ENCODE data around the gene ZNF398.
A peak's percentile ranks its signal among the peaks of the same experiment; 100 is the strongest.

ZNF398 gene

DNA sequence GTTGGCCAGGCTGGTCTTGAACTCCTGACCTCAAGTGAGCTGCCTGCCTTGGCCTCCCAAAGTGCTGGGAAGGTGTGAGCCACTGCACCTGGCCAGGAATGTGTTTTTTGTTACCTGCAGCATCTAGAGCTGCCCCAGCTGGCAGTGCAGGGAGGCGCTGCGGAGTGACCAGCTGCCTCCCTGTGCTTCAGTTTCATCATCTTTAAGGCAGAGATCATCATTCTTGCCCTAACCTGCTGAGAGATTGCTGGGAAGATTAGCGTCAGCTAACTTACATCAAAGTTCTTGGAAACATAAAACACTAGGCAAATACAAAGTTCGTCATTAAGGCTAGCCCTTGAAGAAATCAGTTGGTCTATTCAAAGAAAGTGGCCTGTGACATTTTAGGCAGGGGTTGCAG lies 50.4 kb downstream of the ZNF398 start:
- Mint-ChIP-seq H3K4me3 (peak overlapping the region; percentile 94), H3K27ac (no peak overlapping the region), H3K36me3 (ENCODE audit: low read depth) (peaks cover 49% of the 10 kb centered on the region), H3K9me3 (no peaks in the 10 kb centered on the region), H3K27me3 (no peaks in the 10 kb centered on the region), H3K4me1 (peaks cover 37% of the 10 kb centered on the region)
- ATAC-seq (no peak), DNase-seq (no peak)

DNA sequence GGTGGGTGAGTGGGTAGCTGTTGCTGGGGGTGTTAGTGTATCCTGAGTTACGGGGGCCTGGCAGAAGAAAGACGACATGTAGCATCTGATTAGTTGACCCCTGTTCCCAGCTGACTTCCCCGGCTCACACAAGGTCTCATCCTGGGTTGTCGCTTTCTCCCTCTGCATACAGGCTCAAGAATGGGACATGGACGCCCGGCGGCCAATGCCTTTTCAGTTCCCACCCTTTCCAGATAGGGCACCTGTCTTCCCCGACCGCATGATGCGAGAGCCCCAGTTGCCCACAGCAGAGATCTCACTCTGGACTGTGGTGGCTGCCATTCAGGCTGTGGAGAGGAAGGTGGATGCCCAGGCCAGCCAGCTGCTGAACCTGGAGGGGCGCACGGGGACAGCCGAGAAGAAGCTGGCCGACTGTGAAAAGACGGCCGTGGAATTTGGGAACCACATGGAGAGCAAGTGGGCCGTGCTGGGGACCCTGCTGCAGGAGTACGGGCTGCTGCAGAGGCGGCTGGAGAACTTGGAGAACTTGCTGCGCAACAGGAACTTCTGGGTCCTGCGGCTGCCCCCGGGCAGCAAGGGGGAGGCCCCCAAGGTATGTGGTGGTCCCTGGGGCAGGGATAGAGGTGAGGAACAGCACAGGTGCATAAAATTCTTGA lies 51.0 kb downstream of the ZNF398 start:
- no peak overlapping the region for H3K27ac Mint-ChIP-seq
- ATAC-seq (no peak), DNase-seq (no peak)
- peaks cover 38% of the 10 kb centered on the region for H3K4me1 Mint-ChIP-seq
- peaks cover 54% of the 10 kb centered on the region for H3K36me3 Mint-ChIP-seq (ENCODE audit: low read depth)
- H3K4me3 Mint-ChIP-seq, result no peak overlapping the region
- H3K9me3 Mint-ChIP-seq, result no peaks in the 10 kb centered on the region
- H3K27me3 Mint-ChIP-seq, result no peaks in the 10 kb centered on the region

DNA sequence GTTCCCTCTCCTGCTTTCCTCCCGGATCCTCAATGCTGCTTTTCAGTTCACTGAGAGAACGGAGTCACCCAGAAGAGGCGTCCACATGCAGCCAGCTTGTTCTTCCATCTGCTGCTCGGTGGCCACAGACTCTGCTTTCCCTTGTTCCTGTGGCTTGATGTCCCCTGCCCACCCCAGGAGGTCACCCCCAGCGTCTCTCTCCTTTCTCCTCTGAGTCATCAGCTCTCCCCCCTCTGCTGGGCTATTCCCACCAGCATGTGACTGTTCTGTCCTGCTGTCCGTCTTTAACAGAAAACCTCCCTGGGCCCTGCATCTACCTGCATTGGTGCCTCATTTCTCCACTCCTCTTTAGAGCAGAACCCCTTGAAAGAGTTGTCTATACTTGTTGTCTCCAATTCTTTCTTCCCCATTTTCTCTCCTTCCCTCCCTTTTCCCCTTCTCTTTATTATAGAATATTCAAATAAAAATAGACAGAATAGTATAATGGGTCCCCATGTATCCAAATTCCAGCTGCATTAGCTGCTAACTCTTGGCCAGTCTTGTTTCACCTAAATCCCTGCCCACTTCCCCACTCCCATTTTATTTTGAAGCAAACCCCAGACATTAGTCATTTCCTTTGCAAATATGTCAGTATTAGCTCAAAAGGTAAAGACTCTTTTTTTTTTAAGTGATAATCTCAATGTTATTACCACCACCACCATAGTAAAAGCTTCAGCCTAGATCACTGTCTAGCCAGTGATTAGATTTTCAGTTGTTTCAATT lies 52.2 kb downstream of the ZNF398 start:
- Mint-ChIP-seq H3K27me3 (no peaks in the 10 kb centered on the region), H3K4me3 (no peak overlapping the region), H3K9me3 (no peaks in the 10 kb centered on the region), H3K27ac (no peak overlapping the region), H3K4me1 (peaks cover 42% of the 10 kb centered on the region), H3K36me3 (ENCODE audit: low read depth) (peaks cover 63% of the 10 kb centered on the region)
- DNase-seq, result no peak
- no peak for ATAC-seq

DNA sequence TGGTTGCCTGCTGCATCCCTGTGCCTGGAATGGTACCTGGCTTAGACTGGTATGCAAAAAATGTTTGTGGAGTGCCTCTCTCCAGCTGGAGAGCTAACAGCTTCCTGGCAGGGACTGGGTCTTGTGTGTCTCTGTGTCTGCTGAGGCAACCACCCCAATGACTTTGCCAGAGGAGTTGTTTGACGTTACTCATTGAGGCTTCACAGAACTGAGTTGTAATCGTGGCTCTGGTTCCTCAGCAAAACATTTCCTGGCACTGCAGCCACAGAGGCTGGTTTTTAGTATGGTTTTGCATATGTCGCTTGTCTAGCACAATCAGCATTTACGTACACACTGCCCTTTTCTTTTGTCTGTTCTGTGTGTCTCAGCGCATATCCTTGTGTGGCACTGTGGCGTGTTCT lies 55.6 kb downstream of the ZNF398 start:
- Mint-ChIP-seq H3K9me3 (no peaks in the 10 kb centered on the region), H3K4me1 (peaks cover 26% of the 10 kb centered on the region)
- peak; percentile 60 for ATAC-seq

DNA sequence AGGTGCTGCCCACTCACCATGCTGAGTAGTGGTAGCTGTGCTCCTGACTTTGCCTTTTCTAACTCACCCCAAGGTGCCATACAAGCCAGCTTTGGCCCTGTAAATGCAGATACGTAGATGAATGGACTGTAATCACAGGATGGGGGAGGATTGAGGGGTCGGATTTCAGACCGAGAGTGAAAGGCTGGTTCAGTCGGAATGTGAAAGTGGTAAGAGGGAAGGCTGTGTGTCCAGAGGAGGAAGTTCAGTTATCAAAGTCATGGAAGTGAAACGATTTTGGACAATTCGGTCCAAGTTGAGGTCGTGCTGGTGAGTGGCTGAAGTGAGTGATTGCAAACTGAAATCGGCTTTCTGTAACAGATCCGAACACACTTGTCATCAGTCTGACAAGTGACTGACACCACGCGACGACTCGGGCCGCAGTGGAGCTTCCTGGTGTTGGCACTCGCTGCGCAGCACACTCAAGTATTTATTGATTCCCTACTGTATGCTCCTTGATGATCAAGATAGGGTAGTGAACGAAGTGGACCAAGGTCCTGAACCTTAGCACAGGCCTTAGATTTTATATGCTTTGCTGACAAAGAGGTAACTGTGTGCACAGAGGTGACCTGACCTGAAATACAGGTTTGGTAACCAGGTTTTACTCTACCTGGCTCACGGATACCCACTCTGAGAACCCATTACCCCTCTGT lies 58.6 kb downstream of the ZNF398 start:
- Mint-ChIP-seq H3K4me3 (no peak overlapping the region), H3K9me3 (no peaks in the 10 kb centered on the region), H3K27ac (no peak overlapping the region), H3K27me3 (no peaks in the 10 kb centered on the region), H3K4me1 (peaks cover 29% of the 10 kb centered on the region), H3K36me3 (ENCODE audit: low read depth) (peaks cover 71% of the 10 kb centered on the region)
- ATAC-seq (no peak), DNase-seq (no peak)

More for the DNA sequence above, 55.6 kb downstream of the ZNF398 start:
- Mint-ChIP-seq H3K27ac (no peak overlapping the region), H3K36me3 (ENCODE audit: low read depth) (peaks cover 74% of the 10 kb centered on the region), H3K27me3 (no peaks in the 10 kb centered on the region), H3K4me3 (no peak overlapping the region)
- no peak for DNase-seq

DNA sequence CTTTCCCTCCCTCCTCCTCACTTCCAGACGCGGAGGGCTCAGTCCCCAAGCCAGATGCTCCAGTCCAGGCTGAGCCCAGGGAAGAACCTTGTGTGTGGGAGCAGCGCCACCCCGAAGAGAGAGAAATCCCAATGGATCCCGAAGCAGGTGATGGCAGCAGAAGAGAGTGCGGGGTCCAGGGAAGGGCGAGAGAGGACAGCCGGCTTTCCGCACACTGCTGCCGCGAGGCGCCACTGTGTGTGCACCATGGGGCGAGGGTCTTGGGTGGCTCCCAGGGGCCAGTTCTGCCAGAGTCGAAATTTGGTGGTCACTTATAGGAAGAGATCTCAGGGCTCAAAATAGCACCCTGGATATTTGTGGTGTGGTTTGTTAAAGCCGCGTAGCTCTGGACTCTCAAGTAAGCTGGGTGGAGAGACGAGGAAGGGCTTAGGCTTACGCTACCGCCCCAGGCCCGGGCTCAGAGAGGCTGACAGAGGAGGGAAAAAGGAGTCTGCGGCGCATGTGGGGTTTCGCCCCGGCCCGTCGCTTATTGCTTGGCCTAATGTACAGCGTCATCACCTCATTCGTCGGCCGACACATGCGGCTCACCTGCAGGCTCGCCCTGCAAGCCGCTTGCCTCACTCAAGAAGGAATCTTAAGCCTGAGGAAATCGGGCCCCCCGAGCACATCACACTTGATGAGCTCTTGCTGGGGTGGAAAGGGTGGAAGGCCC lies 60.2 kb downstream of the ZNF398 start:
- Mint-ChIP-seq H3K9me3 (no peaks in the 10 kb centered on the region), H3K4me1 (peaks cover 28% of the 10 kb centered on the region), H3K27ac (no peak overlapping the region), H3K36me3 (ENCODE audit: low read depth) (peaks cover 71% of the 10 kb centered on the region), H3K4me3 (no peak overlapping the region), H3K27me3 (no peaks in the 10 kb centered on the region)
- ATAC-seq, result no peak
- no peak for DNase-seq

DNA sequence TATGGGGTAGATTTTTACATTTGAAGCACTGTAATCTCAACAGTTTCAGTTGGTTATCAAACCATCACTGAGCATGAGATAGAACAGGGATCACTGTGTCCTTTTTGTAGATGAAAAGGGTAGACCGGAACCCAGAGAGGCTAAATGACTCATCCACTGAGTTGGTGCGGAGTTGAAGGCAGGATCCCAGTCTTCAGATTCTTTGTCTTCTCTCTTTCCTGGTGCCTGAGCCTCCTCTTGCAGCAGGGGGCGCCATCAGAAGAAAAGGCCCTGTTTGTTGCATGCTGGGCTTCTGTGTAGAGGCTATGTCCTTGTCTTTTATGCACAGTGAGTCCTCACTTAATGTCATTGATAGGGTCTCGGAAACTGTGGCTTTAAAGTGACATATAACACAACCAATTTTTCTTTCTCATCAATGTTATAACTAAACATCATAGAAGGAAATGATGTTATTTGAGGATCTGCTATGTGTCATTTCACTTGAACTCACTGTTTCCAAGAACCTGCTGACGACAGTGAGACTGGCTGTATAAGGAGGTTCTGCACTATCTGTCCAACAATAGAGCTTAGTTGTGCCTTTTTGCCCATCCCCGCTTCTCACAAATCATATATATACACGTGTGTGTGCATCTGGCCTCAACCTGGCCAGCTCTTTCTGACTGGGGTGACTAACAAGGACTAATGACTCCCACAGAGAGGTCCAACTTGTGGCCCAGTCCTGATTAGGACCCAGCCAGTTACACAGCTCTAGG lies 62.4 kb downstream of the ZNF398 start:
- H3K27ac Mint-ChIP-seq, result peak overlapping the region; percentile 90
- peaks cover 65% of the 10 kb centered on the region for H3K36me3 Mint-ChIP-seq (ENCODE audit: low read depth)
- no peaks in the 10 kb centered on the region for H3K9me3 Mint-ChIP-seq
- peak; percentile 83 for DNase-seq
- peak; percentile 90 for ATAC-seq
- H3K27me3 Mint-ChIP-seq, result no peaks in the 10 kb centered on the region
- H3K4me3 Mint-ChIP-seq, result peak overlapping the region; percentile 19
- peaks cover 22% of the 10 kb centered on the region for H3K4me1 Mint-ChIP-seq

DNA sequence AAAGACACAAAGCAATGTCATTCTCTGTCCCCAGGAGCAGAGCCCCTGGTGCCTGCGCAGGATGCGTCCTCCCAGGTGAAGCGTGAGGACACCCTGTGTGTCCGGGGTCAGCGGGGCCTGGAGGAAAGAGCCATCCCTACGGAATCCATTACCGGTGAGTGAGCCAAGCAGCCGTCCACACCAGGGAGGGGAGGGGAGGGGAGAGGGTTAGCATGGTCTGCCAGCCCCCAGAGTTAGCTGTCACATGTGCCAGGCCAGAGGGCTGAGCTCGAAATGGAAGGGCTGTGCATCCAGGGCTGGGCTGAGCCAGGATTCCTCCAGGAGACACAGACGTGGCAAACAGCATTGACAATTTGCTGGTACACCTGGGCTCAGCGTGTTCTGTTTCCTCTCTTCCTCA lies 63.3 kb downstream of the ZNF398 start:
- Mint-ChIP-seq H3K9me3 (no peaks in the 10 kb centered on the region), H3K27me3 (no peaks in the 10 kb centered on the region), H3K4me3 (no peak overlapping the region), H3K4me1 (peaks cover 22% of the 10 kb centered on the region), H3K27ac (peak overlapping the region; percentile 90), H3K36me3 (ENCODE audit: low read depth) (peaks cover 66% of the 10 kb centered on the region)
- DNase-seq (no peak), ATAC-seq (no peak)

DNA sequence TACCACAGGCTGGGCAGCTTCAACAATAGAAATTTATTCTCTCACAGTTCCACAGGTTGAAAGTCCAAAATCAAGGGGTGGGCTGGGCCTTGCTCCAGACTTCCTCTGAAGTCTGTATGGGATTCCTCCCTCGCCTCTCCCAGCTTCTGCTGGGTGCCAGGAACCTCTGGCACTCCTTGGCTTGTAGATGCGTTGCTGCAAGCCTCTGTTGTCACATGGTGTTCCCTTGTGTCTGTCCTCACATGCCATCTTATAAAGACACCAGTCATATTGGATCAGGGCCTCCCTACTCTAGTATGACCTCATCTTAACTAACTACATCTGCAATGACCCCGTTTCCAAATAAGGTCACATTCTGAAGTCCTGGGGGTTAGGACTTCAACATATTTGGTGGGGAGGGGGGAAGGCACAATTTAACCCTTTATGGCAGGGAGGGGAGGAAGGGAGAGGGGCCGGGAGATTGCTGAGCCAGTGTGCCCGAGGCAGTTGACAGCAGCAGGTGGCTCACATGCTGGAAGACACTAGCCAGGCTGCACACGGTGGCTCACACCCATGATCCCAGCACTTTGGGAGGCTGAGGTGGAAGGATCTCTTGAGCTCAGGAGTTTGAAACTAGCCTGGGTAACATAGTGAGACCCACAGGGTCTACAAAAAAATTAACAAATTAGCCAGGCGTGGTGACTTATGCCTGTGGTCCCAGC lies 66.9 kb downstream of the ZNF398 start:
- H3K4me1 Mint-ChIP-seq, result peaks cover 17% of the 10 kb centered on the region
- H3K9me3 Mint-ChIP-seq, result no peaks in the 10 kb centered on the region
- no peaks in the 10 kb centered on the region for H3K27me3 Mint-ChIP-seq
- ATAC-seq (no peak), DNase-seq (no peak)
- no peak overlapping the region for H3K4me3 Mint-ChIP-seq
- H3K36me3 Mint-ChIP-seq (ENCODE audit: low read depth), result peaks cover 65% of the 10 kb centered on the region
- no peak overlapping the region for H3K27ac Mint-ChIP-seq

DNA sequence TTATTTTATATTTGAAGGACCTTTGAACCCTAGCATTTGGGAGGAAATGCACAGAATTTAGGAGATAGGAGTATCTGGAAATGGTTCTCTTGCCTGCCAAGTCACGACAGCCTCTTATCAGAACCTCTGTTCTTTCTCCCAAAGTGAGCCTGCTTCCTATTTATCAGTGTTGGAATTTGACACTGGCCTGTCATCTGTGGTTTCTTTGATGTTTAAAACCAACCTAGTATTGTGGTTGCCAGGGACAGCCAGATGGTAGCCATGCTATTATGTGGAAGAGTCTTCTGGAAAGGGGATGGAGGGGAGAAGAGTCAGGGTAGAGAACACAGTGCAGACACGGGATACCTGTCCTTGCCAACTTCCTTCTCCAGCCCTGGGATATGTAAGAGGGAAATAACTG lies 69.1 kb downstream of the ZNF398 start:
- ATAC-seq (no peak), DNase-seq (no peak)
- Mint-ChIP-seq H3K36me3 (ENCODE audit: low read depth) (peaks cover 62% of the 10 kb centered on the region), H3K4me3 (no peak overlapping the region), H3K27ac (no peak overlapping the region), H3K4me1 (no peaks in the 10 kb centered on the region), H3K9me3 (no peaks in the 10 kb centered on the region), H3K27me3 (no peaks in the 10 kb centered on the region)

DNA sequence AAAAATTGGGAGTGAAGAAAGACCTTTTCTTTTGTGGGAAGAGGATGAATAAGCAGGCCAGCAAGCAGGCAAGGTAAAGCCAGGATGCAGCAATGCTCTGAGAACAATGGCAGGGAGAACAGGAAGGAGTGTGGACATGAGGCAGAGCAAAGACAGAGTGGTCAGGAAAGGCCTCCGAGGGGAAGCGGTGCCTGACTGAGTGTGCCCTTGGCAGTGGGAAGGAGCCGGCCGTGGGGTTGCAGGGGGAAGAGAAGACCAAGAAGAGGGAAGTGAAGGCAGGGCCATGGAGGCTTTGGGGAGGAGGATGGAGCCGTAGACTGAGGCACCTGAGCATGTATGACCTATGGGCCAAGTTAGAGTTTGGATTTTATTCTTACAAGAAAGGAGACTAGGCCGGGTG lies 70.3 kb downstream of the ZNF398 start:
- Mint-ChIP-seq H3K4me1 (no peaks in the 10 kb centered on the region), H3K27ac (no peak overlapping the region), H3K36me3 (ENCODE audit: low read depth) (peaks cover 62% of the 10 kb centered on the region), H3K27me3 (no peaks in the 10 kb centered on the region), H3K9me3 (no peaks in the 10 kb centered on the region), H3K4me3 (no peak overlapping the region)
- ATAC-seq (no peak), DNase-seq (no peak)

DNA sequence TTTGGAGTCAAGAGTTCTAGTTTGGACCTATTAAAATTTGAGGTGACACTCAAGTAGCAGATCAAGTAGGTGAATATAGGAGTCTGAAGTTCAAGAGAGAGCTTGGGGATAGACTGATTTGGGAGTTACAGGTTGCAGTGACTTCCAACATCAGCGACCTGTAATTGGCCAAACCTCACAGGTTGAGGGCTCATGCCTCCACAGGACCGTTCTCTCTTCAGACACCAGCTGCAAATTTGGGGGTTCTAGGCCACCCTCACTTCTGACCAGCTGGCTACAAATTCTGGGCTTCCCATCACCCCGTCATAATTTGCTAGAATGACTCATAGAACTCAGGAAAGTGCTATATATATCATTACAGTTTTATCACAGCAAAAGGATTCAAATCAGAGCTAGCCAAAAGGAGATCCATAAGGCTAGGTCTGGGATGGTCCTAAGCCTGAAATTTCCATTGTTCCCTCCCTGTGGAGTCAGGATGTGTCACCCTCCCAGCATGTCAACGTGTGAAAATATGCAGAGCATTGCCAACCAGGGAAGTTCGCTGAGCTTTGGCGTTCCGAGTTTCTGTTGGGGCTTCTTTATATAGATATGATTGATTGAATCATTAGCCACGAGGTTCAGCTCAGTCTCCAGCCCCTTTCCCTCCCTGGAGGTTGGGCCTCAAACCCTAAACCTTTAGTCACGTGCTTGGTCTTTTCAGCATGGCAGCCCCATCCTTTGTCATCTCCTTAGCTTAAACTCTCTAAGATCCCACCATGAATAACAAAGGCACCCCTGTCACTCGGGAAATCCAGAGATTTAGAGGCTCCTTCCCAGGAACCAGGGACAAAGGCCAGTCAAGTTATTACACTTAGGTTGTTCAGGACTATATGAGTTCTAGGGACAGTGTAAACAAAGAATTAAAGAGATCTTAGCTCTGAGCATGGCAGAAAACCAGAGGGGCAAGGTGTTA lies 71.5 kb downstream of the ZNF398 start:
- Mint-ChIP-seq H3K9me3 (no peaks in the 10 kb centered on the region), H3K27me3 (no peaks in the 10 kb centered on the region), H3K4me1 (no peaks in the 10 kb centered on the region), H3K27ac (peak overlapping the region; percentile 50), H3K4me3 (no peak overlapping the region), H3K36me3 (ENCODE audit: low read depth) (peaks cover 62% of the 10 kb centered on the region)
- no peak for DNase-seq
- no peak for ATAC-seq

DNA sequence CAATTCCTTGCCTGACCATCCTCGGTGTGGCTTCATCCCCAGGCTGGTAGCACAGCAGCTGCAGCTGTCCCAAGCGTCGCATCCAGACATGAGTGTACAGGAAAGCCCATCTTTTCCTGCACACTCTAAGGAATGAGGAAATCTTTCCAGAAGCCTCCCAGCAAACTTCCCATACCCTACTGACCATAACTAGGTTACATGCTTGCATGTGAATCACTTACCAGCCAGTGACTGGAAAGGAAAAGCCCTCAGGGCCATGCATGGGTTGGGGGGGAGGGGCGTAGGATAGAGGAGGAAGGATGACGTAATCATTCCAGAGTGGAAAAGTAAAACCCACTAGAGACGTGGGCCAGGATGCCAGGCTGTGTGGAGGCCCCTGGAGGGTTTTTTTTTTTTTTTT lies 73.3 kb downstream of the ZNF398 start:
- no peak overlapping the region for H3K27ac Mint-ChIP-seq
- DNase-seq, result no peak
- no peak for ATAC-seq
- no peaks in the 10 kb centered on the region for H3K27me3 Mint-ChIP-seq
- no peaks in the 10 kb centered on the region for H3K9me3 Mint-ChIP-seq
- peaks cover 57% of the 10 kb centered on the region for H3K36me3 Mint-ChIP-seq (ENCODE audit: low read depth)
- no peaks in the 10 kb centered on the region for H3K4me1 Mint-ChIP-seq
- H3K4me3 Mint-ChIP-seq, result no peak overlapping the region

Data from activated naive CD8-positive, alpha-beta T cell treated with anti-CD3 and anti-CD28 coated beads, Interleukin-2, amount 50 U/mL, for 24 hours (primary cell).